Measurements from ENCODE around the gene LYSMD1.

LYSMD1 gene

GRCh38 chr1:151175041-151175741 lies 9.5 kb upstream of the LYSMD1 start:
- no peak for ATAC-seq

DNA sequence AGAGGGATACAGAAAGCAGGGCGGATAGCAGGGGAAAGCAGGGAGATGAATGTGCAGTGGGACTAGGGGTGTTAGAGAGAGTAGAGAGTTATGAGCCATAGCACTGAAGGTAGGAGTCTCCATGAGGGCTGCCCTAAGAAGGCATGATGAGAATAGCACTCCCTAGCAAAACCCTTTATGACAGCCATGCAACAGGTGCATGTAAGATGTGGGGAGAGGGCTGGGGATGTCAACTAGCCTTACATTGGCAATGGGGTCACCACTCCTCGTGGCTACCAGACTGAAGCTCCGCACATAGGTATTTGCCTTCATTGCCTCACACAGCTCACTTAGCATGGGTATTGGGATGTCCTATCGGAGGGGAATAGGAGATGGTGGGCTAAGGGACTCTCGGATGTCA lies 5.5 kb upstream of the LYSMD1 start:
- ATAC-seq, result no peak

- ATAC-seq, result no peak
Observed at GRCh38 chr1:151167116-151167515, 1.4 kb upstream of the LYSMD1 start.

- ATAC-seq, result no peak
Observed at GRCh38 chr1:151166505-151166956, 829 bp upstream of the LYSMD1 start.

- no peak for ATAC-seq
Observed at GRCh38 chr1:151165281-151165737, 393 bp downstream of the LYSMD1 start.

- no peak for ATAC-seq
Observed at GRCh38 chr1:151164732-151165280, 896 bp downstream of the LYSMD1 start.

- ATAC-seq, result no peak
Observed at GRCh38 chr1:151159373-151159772, 6.3 kb downstream of the LYSMD1 start.

DNA sequence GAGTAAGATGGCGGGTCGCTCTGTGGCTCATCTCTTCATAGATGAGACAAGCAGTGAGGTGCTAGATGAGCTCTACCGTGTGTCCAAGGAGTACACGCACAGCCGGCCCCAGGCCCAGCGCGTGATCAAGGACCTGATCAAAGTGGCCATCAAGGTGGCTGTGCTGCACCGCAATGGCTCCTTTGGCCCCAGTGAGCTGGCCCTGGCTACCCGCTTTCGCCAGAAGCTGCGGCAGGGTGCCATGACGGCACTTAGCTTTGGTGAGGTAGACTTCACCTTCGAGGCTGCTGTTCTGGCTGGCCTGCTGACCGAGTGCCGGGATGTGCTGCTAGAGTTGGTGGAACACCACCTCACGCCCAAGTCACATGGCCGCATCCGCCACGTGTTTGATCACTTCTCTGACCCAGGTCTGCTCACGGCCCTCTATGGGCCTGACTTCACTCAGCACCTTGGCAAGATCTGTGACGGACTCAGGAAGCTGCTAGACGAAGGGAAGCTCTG lies 6.9 kb downstream of the LYSMD1 start:
- ATAC-seq, result no peak

- ATAC-seq, result no peak
Observed at GRCh38 chr1:151158326-151158725, 7.4 kb downstream of the LYSMD1 start.

DNA sequence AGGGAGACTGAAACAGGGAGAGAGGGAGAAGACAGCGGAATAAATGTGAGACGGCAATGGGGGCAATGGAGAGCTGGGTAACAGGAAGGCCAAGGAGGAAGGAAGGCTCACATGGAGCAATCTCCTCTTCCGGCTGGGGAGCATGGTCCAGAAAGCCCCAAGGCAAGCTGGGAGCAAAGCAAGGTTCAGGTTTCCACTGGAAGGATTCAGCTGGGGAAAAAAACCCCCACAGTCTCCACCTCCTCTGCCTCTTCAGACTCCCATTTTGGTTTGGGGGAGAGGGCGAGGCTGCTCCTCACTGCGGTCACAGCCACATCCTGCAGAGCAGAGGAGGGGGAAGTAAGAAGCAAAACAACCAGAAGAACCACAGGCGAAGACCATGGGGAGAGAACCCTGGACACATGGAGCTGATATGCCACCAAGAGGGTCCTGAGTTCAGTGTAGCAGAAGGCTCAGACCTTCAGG lies 8.6 kb downstream of the LYSMD1 start:
- peak; percentile 12 to 30 for ATAC-seq

GRCh38 chr1:151156515-151156819 lies 9.2 kb downstream of the LYSMD1 start, which contains the start of gene TNFAIP8L2:
Gene TNFAIP8L2 (plus strand): TSS chr1:151156649. CDS start chr1:151158698, 2,049 bp downstream.
- ATAC-seq, result peak; percentile 91

DNA sequence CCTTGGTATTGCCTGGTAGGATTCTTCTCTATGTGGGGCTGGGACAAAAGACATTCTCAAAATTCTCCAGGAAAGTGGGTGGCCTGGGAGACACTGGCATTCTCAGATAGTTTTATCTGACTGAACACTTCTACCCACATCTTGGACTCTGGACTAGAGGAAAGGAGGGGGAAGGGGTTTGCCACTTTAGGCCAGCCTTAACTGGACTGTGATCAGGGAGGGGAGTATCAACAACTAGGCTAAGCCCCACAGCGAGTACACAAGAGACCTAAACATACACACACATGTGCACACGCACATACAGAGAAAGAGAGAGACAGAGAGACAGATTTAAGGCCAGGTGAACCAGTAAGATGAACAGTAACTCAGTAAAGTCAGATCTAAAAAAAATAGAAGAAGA lies 18.0 kb downstream of the LYSMD1 start:
- ATAC-seq, result no peak

GRCh38 chr1:151147132-151147503 lies 18.6 kb downstream of the LYSMD1 start:
- ATAC-seq, result no peak

DNA sequence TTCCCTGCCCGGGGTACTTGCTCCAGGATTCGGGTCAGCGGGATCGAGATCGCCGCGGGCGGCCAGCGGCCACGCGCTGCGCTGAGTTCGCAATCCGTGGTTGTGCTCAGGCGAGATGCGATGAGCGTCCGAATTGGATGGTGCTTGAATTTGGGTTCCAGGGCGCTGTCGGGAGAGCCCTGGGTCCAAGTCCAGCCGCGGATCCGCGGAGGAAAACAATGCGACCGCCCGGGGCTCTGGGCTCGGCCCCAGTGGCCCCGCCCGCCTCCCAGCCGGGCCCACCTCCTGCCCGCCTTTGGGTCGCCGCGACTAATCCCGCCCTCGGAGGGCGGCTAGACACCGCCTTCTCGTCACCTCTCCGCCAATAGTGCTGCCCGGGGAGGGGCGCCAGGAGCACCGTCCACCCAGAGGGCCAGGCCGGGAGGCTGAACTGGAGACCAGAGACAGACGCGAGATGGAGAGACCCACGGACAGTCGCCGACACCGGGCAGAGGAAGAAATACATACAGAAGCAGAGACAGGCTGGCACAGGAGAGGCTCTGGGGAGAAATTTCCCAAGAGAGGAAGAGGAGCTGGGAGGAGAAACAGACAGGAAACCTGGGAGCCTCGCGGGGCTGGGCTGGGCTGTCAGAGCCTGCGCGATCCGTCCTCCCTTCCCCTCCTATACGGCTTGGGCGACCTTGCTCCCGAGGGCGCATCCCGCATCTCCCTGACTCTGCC lies 19.1 kb downstream of the LYSMD1 start, which contains the start of gene SEMA6C:
Gene SEMA6C, minus strand, starts transcription at position 220 of the 720 bp plus-strand sequence. CDS start 4,010 bp downstream, outside the sequence.
- peak; percentile 100 for ATAC-seq

- ATAC-seq, result peak in 1 of 2 donors; percentile 0
Observed at GRCh38 chr1:151146072-151146411, 19.7 kb downstream of the LYSMD1 start.

DNA sequence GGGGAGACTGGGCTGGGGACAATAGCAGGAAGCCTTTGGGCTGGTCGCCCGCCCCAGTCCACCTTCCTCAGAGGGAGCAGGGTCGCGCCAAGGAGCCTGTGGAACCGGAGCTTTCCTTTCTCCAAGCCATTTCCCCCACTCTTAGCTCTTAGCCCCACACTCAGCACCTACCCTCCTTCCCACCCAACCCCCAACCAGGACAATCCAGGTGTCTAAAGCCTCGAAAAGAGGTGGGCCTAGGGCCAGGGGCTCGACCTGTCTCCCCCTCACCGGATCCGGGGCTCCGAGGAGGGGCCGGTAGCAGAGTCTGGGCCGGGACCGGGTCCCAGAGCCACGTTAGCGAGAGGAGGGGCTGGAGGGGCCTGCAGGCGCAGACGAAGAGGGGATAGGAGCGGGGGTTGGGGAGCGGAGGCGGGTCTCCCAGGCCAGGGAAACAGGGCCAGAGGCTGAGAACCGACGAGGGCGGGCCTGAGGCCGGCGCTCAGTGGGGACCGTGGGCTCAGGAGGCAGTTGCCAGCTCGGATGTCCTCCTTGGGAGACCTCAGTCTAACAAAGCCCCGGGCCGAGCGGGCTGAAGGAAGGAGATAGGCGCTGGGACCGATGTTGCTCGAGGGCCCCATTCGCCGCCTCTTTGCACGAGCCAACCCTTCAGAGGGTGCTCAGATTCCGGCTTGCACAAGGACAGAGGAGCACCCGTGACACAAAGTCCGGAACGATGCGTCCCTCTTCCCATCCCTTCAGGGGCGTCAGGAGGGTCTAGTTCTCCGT lies 20.2 kb downstream of the LYSMD1 start:
- ATAC-seq, result no peak

GRCh38 chr1:151144474-151145303 lies 21.0 kb downstream of the LYSMD1 start:
- ATAC-seq, result no peak

DNA sequence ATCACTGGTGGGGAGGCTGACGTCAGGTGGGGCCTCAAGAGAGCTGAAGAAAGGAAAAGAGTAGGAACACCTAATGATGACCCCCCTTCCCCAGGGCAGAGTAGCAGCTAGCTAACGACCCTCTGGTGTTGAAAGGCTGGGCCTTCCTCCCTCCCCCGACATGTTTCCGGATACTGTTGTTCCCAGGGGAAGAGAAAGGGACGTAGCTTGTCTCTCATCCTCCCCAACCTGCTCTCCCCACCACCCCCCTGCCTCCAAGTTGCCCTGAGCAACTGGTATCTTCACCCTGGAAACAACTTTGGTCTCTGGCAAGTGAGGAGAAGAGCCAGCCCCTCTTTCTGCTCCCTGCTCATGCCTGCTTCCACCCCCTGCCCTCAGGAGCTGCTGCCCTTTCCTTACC lies 21.7 kb downstream of the LYSMD1 start:
- no peak for ATAC-seq

DNA sequence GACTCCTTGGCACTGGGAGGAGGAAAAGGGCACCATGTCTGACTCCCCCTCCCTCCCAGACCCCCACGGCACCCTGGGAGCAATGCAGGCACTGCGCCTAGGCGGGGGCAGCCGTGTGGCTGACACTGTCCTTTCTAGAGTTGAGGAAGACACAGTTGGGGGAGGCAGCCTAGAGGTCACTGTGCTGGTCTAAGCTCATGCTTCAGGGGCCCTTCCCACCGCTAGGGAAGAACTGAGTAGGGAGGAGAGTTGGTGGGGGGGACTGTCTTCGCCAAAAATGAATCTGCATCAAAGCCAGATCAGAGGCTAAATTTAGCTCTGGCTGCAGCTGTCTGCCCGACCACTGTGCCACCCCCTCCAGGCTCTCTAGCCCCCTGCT lies 22.7 kb downstream of the LYSMD1 start:
- no peak for ATAC-seq

GRCh38 chr1:151142411-151143056 lies 23.2 kb downstream of the LYSMD1 start:
- no peak for ATAC-seq

DNA sequence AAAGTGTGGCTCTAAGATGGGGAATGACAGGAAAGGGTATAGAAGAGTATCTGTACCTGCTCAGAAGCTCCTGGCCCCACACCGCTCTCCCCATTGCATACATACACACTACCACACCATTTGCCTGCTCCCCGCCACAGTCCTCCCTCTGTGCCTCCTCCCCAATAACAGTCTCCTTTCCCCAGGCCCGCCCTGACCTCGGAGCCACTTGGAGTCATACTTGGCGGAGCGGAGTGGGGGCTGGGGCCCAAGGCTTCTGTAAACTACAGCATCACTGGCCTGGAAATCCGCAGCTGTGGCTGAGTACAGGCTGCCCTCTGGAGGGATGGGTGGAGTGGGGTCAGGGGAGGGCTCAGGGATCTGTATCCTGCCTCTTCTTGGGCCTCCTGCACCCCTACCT lies 27.9 kb downstream of the LYSMD1 start:
- no peak for ATAC-seq
